ENCODE data around the gene FAM43B.

- TF ChIP-seq CTCF (conservative IDR thresholded peaks at IDR 0.05; ENCODE audit: low read depth in 2 of 2) (no peak), STAT1 (IDR thresholded peaks at IDR 0.05; ENCODE audit: unreplicated experiment) (no peak), EZH2 (IDR thresholded peaks at IDR 0.05; ENCODE audit: low read depth, unreplicated experiment) (no peak), ETS1 (IDR thresholded peaks at IDR 0.05) (peak; percentile 94), CREB1 (CRISPR knock-in tag; IDR thresholded peaks at IDR 0.05; ENCODE audit: low read depth) (peak; percentile 96), POLR2AphosphoS5 (IDR thresholded peaks at IDR 0.05; ENCODE audit: low read depth) (peak; percentile 85)
- TF ChIP-seq, protein P1, sequence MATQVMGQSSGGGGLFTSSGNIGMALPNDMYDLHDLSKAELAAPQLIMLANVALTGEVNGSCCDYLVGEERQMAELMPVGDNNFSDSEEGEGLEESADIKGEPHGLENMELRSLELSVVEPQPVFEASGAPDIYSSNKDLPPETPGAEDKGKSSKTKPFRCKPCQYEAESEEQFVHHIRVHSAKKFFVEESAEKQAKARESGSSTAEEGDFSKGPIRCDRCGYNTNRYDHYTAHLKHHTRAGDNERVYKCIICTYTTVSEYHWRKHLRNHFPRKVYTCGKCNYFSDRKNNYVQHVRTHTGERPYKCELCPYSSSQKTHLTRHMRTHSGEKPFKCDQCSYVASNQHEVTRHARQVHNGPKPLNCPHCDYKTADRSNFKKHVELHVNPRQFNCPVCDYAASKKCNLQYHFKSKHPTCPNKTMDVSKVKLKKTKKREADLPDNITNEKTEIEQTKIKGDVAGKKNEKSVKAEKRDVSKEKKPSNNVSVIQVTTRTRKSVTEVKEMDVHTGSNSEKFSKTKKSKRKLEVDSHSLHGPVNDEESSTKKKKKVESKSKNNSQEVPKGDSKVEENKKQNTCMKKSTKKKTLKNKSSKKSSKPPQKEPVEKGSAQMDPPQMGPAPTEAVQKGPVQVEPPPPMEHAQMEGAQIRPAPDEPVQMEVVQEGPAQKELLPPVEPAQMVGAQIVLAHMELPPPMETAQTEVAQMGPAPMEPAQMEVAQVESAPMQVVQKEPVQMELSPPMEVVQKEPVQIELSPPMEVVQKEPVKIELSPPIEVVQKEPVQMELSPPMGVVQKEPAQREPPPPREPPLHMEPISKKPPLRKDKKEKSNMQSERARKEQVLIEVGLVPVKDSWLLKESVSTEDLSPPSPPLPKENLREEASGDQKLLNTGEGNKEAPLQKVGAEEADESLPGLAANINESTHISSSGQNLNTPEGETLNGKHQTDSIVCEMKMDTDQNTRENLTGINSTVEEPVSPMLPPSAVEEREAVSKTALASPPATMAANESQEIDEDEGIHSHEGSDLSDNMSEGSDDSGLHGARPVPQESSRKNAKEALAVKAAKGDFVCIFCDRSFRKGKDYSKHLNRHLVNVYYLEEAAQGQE (IDR thresholded peaks at IDR 0.05; ENCODE audit: unreplicated experiment): peak; percentile 41
Observed at GRCh38 chr1:20507564-20508410, 44.6 kb upstream of the FAM43B start, which contains the start of gene MUL1.
